CMK (cell line): Measurements from ENCODE around the gene FGF21.
A peak's percentile ranks its signal among the peaks of the same experiment; 100 is the strongest.
"Not testable (repeated sequence)": the region's sequence is repeated elsewhere in the genome, so short reads cannot be mapped to it uniquely, and the experiment has no call there.

Experiments used
- DNase-seq: peaks from one replicate; pipeline ENCODE4 v3.0.0-alpha.2; 2010; ENCODE audit warnings: low read depth

Gene FGF21

DNA sequence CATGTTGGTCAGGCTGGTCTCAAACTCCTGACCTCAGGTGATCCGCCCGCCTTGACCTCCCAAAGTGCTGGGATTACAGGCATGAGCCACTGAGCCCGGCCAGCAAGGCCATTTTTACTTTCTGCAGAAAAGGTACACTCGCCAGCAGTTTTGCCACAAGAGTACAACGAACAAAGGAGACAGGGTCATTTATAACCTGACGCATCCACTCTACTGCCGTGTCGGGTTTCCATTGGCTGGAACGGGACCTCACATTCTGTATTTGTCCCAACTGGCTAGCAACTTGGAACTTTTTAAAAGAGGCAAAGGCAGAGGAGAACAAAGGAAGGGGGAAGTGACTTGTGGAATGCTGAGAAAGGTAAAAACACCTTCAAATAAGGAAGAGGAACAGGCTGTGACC is 32.0 kb downstream of the FGF21 start:
- not testable (repeated sequence) for DNase-seq

DNA sequence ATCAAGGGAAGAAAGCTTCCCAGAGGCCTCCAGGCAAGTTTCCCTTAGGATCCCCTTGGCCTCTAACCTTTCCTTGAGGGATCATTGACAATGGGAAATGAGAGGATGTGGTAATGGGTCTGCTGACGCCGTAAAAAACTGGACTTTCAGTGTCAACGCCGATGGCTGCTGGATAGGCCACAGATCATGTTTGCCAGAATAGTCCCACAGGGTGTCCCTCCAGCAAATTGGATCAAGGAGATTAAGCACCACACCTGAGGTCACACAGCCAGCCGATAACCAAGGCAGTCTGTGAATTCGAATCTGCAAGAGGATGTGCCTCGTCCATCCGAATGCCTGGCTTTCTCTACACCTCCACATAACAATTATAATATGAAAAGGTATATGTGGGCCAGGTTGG is 37.9 kb downstream of the FGF21 start:
- no peak for DNase-seq

DNA sequence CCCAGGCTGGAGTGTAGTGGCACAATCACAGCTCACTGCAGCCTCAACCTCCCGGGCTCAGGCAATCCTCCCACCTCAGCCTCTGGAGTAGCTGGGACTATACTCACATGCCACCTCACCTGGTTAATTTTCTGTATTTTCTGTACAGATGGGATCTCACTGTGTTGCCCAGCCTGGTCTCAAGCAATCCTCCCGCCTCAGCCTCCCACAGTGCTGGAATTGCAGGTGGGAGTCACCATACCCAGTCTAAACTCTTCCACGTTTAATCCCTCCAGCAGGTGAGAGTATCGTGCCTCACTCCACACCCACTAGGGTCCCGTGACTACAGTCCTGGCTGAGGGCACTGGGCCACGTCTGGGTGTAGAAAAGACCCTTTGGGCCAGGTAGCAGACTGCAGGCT is 39.0 kb downstream of the FGF21 start:
- no peak for DNase-seq

DNA sequence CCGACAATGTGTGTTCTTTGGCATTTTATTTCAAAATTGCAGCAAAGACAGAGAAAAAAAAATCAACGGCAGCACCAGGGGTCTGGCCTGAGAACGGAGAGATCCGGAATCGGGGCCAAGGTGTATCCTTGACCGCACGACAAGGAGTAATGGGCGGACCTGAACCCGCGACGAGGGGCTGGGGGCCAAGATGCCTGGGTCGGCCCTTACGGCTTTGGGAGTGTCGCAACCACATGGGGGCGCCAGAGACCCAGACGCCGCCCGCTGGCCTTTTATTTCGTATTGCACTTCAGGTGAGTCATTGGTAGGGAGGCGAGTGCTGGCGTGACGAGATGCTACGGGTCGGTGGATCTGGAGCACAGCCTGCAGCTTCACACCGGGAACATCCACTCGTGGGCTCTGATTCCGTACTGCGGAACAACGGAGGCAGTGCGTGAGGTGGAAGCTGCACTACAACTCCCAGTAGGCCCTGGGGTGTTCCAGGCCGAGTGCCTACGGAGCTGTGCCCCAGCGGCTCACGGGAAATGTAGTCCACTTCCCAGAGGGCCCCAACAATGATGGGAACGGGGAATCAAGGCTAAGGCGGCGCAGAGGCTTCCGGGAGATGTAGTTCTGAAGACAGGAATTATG is 39.8 kb downstream of the FGF21 start:
- peak; percentile 84 for DNase-seq

DNA sequence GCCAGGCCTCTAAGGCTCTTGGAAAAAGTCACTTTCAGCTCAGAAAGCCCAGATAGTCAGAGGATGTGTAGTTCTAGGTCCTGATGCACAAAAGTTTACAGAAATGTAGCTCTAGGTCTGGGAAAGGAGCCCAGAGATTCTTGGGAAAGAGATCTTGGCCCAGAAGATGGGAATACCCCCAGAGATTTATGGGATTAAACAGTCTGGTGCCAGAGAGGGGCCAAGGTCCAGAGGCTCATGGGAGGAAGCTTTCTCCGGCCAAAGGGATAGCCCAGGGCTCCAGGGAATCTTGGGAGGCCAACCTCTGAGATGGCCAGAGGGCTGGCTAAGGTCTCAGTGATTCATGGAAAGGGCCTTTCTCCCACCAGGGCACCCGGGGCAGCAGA is 40.4 kb downstream of the FGF21 start:
- DNase-seq: no peak

DNA sequence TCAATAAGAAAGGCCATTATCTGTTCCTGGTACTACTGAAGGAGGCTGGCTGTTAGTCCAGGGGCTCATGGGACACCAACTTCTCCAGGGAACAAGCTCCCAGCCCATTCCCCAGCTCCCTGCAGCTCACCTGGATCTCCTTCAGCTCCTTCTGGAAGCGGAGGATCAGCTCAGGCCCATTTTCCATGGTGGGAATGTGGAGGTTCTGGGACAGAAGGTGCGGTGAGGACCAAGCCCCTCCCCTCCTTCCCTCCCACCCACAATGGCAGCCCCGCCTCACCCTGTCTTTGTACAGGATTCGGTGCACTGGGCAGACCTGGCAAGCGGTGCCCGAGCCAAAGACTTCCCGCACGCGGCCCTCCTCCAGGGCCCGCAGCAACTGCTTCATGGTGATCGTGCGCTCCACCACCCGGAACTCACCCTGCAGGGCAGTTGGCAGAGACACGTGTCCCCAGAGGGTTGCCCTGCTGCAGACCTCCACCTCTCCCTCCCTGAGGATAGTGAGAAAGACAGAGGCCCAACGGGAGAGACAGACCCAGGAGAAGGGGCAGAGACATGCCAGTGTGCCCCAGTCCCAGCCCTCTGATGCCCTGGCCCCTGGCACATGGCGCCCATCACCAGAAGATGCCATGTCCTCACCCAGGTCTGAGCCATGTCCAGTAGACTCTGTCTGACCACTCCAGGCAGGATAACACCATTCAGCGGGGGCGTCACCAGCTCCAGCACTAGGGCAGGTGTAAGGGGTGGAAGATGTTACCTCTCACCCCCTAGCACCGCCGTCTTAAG is 41.2 kb downstream of the FGF21 start:
- no peak for DNase-seq

DNA sequence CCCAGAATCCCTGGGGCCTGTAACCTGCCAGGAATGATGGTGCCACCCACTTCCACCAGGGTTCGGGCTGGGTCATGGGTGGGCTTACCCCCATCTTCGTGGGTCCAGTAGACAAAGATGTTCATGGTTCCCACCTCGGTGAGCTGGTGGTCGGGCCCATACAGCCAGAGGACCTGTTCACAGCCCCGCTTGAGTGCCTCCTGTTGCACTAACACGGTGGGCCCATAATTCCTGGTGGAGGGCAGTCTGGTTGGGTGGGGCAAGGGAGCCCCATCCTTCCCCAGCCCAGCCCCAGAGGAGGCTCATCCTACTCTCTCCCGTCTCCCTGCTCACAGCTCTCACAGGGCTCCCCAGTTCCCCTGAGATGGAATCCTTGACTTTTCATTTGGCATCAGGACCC is 41.8 kb downstream of the FGF21 start:
- DNase-seq: no peak

DNA sequence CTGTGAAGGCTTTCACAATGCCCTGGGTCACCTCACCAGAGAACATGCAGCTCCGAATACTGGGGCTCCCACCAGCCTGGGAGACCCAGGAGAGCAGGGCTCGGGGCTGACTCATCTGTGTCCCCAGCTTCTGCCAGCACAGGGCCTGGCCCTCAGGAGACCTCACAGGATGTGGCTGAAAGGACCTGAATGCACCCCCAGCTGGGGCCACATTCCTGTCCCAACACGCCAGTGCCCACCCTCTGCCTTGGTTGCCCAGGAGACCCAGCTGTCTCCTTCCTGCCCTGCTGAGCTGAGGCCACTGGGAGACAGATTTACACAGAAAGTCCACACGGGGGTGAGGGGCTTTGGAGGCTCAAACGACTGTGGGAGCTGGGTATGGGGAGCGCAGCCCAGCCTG is 43.6 kb downstream of the FGF21 start:
- no peak for DNase-seq

DNA sequence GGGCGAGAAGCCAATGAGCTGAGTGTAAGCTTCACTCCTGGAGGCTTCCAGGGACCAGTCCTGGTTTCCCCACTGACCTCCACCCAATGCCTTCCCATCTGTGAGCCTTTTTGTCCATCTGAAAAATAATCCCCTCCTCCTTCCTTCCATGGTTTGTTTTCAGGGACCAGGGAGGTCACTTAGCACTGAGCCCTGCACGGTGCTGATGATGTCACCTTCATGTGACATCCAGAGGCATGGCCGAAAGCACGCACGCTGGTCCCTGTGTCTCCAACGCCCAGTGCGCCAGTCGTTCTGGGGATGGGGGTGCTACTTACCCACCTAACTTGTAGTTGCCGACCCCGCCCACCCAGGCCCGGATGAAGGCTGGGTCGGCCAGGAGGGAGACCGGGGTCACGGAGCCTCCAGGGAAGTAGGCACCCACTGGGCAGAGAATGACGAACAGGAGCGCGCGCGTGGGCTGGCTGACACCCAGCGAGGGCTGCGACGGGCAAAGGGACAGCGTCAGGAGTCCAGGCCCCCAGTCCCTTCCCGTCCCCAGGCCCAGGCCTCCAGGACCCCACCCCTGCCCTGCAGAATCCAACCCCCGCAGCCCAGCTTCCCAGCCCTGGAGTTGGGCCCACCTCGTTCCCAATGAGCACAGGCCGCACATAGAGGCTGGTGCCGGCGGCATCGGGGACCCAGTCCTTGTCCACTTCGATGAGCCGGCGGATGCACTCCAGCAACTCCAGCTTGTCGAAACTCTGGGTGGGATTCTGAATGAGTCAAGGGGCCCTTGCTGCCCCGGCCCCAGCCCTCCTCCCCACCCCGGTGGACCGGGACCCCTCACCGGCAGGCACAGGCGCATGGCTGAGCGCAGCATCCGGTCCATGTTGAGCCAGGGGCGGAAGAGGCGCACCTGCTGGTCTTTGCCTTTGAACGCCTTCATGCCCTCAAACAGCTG is 44.3 kb downstream of the FGF21 start:
- no peak for DNase-seq

DNA sequence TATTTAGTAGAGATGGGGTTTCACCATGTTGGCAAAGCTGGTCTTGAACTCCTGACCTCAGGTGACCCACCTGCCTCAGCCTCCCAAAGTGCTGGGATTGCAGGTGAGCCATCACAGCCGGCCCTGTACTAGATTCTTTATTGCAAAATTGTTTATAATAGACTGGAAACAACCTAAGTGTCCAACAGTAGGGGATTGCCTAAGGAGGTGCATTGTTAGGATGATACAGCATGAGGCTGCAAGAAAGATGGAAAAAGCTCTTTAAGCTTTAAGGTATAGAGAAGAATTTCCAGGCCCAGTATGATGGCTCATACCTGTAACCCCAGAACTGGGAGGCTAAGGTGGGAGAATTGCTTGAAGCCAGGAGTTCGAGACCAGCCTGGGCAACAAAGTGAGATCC is 47.3 kb downstream of the FGF21 start:
- DNase-seq: no peak

DNA sequence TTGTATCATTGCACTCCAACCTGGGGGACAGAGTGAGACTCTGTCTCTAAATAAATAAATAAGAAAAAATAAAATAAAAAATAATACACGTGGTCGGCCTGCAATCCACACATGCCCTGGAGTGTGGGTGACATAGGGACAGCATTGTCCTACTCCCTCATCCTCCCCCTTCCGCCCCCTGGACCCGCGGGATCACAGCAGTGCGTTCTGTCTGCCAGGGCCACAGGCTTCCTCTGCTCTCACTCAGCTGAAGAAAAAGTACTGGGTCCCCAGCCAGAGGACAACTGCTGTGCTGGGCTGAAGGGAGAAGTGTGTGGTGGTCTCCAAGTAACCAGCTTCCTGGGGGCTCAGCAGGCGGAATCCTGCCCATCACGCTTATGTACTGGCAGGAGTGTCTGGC is 49.2 kb downstream of the FGF21 start:
- no peak for DNase-seq

DNA sequence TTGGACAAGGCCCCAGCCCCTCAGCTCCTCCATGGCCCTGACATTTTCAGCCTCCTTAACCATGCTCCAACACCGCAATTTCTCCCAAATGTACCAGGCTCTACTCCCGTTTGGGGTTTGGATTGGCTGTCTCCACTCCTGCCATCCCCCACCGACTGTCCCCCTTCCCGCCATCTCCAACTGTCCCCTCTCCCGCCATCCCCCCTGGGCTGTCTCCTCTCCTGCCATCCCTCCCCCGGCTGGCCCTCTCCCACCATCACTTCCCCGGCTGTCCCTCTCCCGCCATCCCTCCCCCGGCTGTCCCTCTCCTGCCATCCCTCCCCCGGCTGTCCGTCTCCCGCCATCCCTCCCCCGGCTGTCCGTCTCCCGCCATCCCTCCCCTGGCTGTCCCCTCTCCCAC is 50.1 kb downstream of the FGF21 start:
- no peak for DNase-seq

DNA sequence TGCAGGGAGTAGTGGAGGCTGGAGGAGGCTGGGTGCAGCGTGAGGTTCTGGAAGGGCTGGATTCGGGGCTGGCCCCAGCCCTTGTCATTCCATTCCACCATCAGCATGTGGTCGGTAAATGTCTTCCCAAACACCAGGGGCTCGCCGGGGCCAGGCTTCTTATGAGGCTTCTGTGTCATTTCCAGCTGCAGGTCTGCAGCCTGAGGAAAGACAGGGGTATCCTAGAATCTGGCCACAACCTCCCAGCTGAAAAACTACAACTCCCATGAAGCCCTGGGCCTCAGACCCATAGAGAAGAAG is 51.1 kb downstream of the FGF21 start:
- no peak for DNase-seq

DNA sequence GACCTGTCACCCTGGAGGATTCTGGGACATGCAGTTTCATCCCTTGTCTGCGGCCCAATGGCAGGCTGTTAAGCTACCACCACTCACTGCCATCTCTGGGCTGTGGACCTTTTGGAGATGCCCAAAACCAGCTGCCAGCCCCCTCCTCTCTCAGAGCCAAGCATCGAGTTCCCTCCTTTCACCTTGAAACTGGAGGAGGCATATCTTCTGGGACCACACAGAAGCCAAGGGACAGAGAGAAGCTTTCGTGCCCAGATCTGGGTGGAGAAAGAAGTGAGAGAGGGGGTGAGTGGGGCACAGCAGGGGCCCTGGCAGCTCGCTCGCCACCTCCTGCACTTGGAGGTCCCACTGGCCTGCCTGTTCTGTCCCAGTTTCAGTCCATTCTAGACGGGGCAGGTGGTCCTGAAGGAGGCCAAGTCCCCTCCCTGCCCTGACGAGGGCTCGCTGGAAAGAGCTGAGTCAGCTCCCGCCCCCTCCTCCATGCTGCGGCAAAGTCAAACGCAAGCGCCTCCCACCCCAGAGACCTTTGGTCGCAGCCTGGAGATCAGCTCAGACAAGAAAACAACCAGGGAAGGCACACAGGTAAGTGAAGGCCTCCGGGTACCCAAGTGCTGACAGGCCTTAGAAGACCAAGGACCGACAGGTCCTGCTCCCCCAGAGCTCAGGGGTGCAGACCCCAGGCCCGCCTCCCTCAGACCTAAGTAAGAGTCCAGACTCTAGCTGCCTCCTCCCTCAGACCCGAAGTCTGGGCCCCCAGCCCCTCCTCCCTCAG is 51.7 kb downstream of the FGF21 start:
- no peak for DNase-seq

DNA sequence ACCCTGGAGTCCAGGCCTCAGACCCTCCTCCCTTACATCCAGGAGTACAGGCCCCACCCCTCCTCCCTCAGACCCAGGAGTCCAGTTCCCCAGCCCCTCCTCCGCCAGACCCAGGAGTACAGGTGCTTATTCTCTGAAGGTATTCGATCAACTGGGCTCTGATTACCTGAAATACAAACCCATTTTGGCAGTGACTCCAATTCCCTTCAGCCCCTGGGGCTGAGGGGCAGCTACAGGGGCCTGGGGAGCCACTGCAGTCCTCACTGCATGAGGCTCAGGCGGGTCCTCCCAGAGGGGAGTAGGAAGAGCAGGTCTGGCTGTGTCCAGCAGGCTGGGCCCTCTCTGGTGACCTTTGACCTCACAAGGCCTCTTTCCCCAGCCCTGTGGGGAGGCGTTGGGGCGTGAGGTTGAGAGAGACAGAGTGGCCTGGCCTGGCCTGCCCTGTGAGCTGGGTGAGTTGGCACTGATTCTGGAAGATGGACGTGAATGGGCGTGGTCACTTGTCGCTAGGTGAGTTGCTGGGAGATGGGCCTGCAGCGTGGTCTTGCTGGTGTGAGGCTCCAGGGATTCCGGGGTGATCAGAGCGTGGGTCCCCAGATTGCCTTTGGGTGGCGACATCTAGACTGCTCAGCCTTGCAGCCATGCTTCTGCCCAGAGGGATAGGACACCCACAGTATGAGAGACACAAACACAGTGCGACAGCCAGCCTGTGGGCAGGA is 52.4 kb downstream of the FGF21 start:
- no peak for DNase-seq
